GM19240 (cell line): ENCODE measurements around the gene ZNF71.
"Not testable (repeated sequence)": the region's sequence is repeated elsewhere in the genome, so short reads cannot be mapped to it uniquely, and the experiment has no call there.

Source experiments
- DNase-seq: peaks from one replicate; pipeline ENCODE4 v3.0.0; 2011; ENCODE audit warnings: low spot score; ENCODE audit not compliant: insufficient read length

The ZNF71 gene

DNA sequence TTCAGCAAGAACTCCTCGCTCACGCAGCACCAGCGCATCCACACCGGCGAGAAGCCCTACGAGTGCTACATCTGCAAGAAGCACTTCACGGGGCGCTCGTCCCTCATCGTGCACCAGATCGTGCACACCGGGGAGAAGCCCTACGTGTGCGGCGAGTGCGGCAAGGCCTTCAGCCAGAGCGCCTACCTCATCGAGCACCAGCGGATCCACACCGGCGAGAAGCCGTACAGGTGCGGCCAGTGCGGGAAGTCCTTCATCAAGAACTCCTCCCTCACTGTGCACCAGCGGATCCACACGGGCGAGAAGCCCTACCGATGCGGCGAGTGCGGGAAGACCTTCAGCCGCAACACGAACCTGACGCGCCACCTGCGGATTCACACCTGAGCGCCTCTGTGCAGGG, 27.3 kb downstream of the ZNF71 start:
- DNase-seq = no peak

DNA sequence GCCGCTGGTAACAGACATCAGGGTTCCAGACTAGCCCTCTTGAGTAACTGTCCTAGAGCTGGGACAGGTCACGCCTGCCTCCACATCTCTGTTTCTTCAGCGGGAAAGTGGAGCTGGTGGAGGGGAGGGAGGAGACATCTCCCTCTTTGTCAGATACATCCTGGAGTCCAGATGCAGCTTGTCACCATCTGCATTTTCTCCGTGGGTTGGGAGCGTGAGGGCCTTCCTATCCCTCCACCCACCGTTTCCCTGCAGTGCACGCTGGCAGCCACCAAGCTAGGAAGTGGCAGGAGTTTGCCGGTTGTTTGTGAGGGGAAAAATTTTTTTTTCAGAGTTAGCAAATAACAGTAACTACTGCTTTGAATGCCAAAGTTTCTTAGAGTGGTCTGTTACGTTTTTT, 27.9 kb downstream of the ZNF71 start:
- no peak for DNase-seq

DNA sequence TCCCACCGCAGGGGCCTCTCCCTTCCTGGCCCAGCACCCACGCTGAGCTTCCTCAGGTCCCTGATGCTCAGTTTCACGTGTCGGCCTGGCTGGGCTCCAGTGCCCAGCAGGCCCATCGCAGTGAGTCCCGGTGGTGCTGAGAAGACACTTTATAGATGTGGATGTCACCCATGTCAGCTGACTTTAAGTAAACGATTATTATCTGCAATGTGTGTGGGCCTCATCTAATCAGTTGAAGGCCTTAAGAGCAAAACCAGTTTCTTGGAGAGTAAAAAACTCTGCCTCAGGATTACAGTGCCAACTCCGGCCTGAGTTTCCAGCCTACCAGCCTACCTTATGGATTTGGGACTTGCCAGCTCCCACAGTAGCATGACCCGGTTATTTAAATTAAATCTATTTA, 30.6 kb downstream of the ZNF71 start:
- no peak for DNase-seq

DNA sequence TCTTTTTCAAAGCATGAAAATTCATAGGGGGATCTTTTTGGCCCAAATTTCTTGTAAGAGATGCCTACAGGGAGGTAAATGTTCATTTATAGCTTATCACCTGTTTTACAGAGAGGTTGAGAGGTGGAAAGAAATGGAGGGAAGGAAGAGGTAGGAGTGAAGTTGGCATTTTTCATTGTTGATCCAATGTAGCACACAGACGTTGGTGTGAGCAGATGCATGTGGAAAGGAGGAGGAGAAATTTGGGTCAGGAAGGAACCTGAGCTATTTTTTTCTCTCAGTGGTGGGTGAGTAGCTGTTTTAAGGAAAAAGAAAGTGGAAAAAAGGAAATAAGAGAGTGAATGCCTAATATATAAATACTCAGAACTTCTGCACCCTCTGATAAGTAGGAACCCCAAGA, 37.9 kb downstream of the ZNF71 start:
- DNase-seq = no peak

DNA sequence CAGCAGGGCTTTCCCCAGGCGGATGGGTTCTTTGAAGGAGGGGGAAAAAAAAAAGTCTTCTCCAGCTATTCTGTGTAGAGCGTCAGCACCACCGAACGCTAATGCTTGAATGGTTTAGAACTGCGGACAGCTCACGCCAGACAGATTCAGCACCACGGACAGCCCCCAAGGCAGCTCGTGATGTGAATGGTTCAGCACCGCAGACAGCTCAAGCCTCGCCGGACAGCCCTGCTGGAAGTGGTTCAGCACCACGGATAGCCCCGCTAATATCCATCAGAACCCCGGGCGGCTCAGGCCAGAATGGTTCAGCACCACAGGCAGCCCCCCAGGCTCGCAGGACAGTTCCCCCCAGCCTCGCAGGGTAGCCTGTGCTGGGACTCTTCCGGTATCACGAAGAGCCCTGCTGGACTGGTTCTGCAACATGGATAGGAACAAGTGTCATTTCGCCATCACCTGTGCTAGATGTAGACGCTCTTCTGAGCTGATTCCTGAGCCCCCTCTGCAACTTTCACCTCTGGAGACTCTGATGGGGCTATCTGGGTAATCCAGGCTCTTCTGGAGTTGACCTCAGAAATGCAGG, 43.0 kb downstream of the ZNF71 start:
- DNase-seq = no peak

DNA sequence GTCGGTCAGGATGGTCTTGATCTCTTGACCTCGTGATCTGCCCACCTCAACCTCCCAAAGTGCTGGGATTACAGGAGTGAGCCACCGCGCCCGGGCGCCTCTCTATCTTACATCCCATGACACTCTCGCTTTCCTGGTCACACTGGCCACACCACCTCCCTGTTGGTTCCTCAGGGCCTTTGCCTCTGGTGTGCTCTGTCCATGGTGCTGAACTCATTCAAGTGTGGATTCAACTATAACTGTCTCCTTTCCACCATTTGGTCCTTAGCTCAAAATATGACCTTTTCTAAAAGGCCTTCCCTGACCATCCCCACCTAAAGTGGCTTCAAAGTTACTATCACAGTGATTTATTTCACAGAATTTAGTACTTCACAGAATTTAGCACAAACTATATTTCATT, 44.1 kb downstream of the ZNF71 start:
- no peak for DNase-seq

DNA sequence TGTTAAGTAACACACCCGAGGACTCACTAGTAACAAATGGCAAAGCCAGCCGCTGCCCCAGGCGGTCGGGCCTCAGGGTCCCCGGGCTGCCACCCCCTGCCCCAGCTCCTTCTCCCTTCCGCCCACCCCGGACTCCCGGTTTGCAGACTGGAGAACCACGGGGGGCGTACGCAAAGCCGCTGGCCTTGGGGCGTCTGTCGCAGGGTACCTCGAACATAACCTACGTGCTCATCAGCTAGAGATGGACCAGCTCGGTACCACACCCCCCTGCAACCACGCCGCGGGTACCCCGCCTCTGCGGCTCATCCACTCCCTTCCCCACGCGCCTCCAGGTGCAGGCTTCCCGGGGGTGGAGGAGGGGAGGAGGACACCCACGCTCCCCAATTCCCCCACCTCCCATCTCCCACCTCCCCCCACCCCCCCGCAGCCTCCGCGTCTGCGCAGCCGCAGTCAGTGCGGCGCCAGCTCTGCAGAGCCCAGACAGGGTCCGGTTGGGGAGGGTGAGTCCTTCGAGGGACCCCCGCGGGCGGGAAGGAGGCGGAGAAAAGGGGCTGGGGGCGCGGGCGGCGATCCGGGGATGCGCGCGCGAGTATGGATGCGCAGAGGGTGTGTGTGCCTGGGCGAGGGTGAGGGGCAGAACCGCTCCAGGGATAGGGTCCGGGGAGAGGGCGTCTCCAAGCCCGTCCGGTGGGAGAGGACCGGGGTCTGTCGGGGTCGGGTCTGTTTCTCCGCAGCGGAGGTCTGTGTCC, 47.8 kb downstream of the ZNF71 start, which contains the start of gene SMIM17:
Gene SMIM17 (plus strand): TSS at position 449 of the 749 bp plus-strand sequence. CDS start 2,509 bp downstream, outside the sequence.
- DNase-seq = no peak

DNA sequence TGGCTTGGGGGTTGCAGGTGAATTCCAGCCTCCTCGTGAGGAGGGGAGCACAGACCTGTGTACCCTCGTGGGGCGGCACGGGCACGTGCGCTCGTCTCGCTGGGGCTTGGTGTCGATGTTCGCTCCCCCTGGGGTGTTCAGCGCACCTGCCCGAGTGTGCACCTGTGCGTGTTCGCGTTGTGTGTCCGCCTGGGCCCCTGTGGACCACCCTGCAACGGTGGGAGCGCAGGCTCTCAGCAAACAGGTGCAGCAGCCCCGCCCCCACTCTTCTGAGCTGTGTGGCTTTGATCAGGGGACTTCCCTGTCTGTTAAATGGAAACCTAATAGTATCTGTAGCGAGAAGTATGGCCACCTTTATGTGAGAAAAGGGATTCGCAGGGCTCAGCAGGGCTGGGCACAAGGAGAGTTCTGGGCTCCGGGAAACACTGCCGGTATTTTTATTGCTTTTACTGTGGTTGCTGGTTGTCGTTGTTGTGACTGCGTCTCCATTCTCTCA, 48.4 kb downstream of the ZNF71 start:
- DNase-seq = no peak

DNA sequence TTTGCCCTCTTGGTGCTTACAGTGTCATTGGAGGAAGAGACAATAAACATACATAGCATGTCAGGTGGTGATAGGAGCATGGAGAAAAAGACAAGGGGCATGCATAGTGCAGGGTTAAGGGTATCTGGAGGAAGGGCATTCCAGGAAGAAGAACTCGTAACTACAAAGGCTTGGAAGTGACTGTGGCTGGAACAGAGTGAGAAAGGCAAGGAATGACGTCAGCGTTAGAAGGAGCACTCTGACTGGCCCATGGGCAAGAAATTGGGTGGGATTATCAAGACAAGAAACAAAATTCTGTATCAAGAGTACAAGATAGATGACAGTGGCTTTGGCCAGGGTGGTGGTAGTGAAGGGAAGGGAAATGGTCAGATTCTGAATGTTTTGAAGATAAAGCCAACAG, 59.0 kb downstream of the ZNF71 start:
- no peak for DNase-seq

DNA sequence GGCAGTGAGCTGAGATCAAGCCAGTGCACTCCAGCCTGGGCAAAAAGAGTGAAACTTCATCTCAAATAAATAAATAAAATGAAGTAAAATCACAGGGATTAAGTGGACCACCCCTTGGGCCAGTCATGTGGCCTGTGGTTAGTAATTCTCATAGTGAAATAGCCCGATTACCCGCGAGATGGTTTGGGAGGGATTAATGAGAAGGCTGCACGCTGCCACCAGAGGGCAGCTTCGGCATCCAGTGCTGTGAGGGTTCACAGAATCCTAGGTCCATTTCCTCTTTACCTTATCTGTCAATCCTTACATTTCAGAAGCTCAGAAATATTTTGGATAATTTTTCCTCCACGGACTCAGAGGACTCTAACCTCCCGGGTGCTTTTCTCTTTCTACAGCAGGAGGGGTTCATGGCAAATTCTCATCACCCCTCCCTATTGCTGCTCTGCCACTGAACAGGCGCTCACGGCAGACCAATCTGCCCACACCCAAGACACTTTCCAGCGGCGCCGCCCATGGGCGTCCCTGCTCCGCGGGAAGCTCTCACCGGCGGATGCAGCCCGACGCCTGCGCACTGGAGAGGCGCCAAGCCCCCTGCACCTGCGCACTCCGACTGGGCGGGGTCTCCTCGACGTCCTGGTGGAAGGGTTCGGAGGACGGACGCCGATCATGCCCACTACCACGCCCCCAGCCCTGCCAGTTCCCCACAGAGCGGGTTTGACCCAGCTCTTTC, 65.4 kb downstream of the ZNF71 start:
- no peak for DNase-seq

DNA sequence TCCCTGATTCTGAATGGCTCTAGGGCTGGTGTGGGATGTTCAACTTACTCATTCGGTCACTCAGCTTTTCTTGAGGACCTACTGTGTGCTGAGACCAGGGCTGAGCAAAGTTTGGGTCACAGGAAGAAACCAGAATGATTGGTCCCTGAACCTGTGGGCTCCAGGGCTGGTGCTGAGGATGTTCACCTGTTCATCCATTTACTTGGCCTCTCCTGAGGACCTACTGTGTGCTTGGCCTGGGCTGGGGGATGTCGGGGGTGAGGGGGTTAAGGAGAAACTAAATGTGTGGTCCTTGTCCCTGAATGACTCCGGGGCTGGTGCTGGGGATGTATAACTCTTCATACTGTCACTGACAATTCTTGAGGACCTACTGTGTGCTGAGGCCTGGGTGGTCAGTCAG, 66.1 kb downstream of the ZNF71 start:
- DNase-seq = no peak

DNA sequence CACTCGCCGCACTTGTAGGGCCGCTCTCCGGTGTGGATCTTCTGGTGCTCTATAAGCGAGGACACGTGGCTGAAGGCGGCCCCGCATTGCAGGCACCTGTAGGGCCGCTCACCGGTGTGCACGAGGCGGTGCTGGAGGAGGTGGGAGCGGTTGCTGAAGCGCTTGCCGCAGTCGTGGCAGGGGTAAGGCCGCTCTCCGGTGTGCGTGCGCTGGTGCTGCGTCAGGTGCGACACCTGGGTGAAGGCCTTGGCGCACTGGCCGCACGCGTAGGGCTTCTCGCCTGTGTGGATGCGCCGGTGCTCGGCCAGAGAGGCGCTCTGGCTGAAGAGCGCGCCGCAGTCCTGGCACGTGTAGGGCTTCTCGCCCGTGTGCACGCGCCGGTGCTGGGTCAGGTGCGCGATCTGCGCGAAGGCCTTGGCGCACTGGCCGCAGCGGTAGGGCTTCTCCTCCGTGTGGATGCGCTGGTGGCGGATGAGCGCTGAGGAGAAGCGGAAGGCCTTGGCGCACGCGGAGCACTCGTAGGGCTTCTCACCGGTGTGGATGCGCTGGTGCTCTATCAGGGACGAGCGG, 68.9 kb downstream of the ZNF71 start:
- DNase-seq = no peak

DNA sequence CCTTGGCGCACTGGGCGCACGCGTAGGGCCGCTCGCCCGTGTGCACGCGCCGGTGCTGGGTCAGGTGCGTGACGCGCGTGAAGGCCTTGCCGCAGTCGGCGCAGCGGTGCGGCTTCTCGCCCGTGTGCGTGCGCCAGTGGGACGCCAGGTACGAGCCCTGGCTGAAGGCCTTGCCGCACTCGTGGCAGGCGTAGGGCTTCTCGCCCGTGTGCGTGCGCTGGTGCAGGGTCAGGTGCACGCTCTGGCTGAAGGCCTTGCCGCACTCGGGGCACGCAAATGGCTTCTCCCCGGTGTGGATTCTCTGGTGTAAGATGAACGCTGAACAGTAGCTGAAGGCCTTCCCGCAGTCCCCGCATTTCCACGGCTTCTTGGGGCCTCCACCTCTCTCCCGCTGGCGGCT, 69.4 kb downstream of the ZNF71 start:
- DNase-seq = no peak

DNA sequence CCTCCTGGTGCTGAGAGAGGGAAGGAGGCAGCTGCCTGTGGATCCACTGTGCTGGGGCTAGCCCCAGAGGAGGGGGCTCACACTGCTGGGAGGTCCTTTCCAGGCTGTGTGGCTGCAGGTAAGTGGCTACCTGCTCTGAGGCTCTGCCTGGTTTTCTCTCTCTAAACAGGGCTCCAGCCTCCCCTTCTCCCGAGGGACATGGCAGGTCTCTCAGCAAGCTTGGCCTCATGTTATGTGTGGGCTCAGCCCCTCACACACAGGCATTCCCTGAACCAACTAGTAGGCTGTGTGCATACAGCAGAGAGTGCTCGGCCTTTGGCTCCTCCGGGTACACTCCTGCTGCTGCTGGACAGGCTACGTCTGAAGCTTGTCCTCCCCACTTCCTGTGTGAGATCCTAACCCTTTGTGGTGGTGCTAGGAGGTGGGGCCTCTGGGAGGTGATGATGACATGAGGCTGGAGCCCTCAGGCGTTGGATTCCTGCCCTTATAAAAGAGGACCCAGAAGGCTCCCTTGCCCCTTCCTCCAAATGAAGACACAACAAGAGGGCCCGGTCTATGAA, 72.3 kb downstream of the ZNF71 start:
- DNase-seq = no peak

DNA sequence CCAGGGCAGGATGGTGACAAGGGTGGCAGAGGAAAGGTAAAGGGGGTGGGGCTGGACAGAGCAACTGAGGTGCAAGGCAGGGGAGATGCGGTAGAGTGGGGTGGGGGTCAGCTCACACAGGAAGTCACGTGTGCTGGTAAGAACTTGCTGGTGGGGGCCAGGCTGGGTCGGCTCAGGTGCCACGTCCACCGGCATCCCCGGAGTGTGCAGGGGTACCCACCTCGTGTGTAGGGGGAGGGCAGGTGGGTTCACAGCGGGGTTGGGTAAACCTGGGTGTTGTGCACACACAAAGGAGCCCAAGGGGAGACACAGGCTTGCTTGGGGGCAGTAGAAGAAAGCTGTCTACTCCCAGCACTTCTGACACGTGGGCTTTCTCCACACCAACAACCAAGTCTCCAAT, 73.6 kb downstream of the ZNF71 start:
- DNase-seq = no peak

DNA sequence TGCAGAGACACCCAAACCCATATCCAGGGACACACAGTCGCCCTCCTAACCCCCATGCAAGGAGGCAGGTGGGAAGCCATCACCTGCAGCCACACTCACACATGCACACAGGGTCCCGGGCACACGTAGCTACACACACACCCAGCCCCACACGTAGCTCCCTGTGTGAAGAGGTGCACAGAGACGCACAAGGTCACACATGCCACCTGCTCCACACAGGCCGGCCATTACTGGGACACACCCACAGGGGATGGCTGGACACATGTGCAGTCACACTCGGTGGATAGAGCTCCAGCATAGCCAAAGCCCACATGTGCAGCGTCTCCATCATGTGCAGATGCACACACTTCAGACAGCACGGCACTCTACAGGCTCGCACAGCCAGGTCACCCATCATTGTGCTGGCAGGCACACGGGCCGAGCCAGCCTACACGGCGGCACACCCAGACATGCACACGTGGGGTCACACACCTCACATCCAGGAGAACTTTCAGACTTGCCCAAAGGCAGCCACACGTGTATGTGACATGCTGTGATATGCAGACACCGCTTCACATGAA, 75.4 kb downstream of the ZNF71 start:
- no peak for DNase-seq

DNA sequence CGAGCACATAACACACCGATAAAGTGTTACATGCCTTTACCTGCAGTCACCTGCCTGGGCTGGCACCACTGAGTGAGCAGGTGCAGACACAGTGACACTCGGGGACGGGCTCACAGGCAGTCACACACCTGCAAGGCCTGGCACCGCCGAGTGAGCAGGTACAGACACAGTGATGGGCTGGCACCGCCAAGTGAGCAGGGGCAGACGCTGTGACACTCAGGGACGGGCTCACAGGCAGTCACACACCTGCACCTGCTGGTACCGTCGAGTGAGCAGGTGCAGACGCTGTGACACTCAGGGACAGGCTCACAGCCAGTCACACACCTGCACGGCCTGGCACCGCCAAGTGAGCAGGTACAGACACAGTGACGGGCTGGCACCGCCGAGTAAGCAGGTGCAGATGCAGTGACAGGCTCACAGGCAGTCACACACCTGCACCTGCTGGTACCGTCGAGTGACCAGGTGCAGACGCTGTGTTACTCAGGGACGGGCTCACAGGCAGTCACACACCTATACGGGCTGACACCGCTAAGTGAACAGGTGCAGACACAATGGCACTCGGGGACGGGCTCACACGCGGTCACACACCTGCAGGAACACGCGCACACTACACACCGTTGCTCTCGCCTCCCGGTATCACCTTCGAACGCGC, 76.0 kb downstream of the ZNF71 start:
- DNase-seq = no peak

DNA sequence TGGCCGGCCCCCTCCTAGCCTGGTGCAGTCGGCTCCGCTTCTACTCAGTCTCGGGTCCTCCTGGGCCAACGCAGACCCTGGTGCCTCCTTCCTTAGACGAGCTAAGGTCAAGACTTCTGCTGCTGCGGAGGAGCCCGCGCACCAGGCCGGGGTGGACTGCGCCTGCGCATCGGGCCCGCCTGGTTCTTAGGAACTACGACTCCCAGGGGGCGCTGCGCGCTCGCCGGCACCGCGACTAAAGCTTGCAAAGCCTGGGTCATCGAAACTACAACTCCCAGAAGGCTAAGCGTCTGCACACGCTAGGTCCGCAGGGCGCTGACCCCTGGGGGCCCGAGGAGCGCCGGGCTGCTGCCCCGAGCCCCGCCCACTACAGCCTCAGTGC, 76.5 kb downstream of the ZNF71 start, which contains the start of gene ZNF835:
Gene ZNF835 (minus strand): TSS at position 145 of the 382 bp plus-strand sequence. CDS start 6,559 bp downstream, outside the sequence.
- DNase-seq = no peak

DNA sequence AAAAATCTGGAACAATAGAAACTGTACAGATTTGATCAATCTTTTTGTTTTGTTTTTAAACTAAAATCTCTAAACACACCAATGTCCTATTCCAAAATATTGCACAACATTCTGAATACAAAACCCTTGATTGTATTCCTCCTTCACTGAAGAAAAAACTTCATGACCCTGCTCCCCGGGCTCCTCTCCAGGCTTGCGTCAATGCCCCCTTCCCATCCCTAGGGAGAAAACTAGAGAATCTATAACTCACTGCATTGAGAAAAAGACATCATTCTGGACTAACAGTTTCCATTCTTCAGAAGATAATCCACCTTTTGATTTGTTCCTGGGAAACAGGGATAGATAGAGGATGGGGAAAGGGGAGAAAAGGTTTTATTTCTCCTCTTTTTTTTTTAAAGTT, 77.5 kb downstream of the ZNF71 start:
- DNase-seq = not testable (repeated sequence)
